HG02938 (cell line): ENCODE data around the gene HLA-DQA1.
"Not testable (repeated sequence)": the region's sequence is repeated elsewhere in the genome, so short reads cannot be mapped to it uniquely, and the experiment has no call there.

Experiments
- ATAC-seq: cut with Tn5 transposase; IDR thresholded peaks from one replicate; pipeline ENCODE4 v1.9.1; 2021; ENCODE audit warnings: mild to moderate bottlenecking, moderate library complexity; ENCODE audit not compliant: unreplicated experiment

The HLA-DQA1 gene

DNA sequence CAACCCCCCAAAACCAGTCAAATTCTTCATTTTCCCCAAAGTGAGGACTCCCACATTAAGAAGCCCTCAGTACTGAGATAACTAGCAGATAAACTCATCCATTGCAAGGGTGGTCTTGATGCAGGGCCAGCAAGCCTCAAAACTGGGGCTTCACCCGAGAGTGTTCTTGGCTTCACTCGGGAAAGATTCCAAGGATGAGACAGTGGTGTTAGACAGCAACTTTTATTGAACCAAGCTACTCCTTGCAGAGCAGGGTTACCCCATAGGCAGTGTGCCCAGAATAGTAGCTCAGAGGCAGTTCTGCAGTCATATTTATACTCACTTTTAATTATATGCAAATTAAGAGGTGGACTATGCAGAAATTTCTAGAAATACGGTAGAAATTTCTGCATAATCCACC is 15.8 kb upstream of the HLA-DQA1 start:
- no peak for ATAC-seq

DNA sequence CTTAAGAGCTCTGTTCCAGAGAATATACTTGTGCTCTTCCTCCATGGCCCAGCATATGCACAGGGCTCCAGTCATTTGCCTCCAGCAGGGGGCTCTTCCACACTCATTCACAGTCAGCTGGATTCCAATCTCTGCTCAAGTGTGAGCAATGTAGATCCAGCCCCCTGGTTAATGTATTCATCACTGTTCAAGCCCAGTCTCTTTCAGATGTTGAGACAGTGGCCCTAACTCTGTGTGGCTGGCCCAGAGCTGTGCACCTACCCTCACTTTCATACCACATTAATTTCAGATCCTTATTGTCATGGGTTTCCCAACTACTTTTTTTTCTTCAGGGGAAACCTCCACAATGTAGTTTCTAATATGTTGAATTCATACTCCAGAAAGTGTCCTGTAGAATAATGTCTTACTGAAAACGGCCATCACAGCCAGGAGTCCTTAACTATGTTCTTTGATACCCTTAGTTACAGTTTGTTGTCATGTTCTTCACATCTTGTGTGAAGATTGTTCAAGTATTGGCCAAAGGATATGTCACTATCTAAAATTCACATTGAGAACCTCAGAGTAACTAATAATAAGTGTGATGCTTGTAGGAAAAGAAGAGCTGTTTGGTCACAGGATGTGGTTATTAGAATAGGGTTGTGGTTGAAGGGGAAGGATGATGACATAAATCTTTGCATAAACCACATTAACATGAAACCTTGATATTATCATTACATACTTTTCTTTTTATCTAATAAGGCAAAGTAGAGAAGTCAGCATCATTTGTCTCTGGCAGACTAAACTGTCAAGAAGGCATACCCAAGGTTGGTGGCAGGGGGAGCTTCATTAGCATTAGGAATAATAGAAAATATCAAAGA is 14.4 kb upstream of the HLA-DQA1 start:
- peak; percentile 66 for ATAC-seq

DNA sequence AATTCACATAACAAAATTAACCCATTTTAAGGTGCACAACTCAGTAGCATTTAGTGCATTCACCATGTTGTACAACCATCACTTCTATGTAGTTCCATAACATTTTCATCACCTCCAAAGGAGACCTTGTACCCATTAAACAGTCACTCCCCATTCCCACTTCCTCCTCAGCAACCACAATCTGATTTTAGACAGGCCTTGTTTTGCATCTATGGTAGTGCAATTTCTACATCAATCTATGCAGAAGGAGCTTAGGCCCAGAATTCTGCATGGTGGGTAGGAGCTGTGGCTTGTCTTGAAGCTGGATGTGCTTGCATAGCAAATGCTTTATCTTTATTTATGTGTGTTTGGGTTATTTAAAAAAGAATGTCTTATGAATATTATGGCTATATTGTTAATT is 13.5 kb upstream of the HLA-DQA1 start:
- ATAC-seq, result no peak

DNA sequence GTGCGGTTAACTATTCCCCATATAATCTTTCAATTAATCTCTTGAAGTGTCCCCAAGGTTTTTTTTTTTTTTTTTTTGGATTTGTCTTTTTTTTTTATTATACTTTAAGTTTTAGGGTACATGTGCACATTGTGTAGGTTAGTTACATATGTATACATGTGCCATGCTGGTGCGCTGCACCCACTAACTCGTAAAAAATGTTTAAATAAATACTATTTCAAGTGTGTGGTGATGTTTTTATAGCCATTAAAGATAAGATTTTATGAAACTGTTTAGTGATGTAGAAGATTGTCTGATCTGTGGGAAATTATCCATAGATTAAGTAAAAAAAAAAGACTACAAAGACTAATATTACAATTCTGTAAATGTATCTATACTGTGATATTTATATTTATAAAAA is 12.6 kb upstream of the HLA-DQA1 start:
- ATAC-seq, result no peak

DNA sequence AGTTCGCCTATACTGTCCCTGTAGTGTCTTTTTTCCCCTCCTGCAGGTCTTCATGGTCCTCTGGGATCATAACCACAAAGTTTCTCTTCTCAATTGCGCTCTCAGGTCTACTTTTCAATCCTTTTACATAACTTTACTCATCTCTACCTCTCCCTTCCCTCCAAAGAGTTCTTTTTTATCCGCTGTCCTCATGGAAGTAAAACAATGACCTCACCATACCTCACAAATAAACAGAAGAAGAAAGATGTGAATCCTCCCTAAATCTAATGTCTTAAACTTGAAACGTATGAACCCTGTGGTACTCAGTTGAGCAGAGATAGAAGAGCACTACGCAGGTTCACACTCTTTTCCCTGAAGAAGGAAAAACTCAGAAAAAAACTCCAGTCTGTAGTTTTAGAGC is 12.1 kb upstream of the HLA-DQA1 start:
- ATAC-seq, result no peak

DNA sequence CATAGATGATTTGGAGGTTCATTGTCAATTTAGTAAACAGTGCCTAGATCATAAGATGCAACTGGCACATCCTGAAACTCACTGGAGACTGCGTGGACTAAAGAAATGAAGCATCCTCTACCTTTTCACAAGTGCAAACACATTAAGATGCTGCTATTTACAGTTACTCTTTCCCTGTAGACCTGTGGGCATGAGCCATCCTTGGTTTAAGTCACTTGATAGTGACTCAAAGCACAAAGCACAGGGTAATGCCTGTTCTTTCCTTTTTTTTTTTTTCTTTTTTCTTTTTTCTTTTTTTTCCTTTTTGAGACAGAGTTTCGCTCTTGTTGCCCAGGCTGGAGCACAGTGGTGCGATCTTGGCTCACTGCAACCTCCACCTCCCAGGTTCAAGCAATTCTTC is 10.0 kb upstream of the HLA-DQA1 start:
- no peak for ATAC-seq

DNA sequence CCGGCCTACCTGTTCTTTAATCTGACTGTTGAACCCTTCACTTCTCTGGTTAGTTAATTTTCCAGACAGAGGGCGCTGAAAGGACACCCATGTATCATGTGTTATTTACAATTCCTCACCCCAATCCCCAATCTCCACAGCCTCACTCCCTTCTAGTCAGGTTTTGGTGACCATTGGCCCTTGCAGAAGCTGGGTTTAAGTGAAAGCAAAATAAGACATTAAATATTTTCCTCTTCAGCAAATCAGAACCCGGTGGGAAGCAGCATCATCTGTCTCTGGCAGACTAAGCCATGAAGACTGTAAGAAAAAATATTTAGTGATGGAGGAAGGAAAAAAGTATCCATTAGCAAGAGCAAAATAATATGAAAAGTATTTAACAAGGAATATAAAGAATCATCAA is 9.4 kb upstream of the HLA-DQA1 start:
- ATAC-seq, result no peak

DNA sequence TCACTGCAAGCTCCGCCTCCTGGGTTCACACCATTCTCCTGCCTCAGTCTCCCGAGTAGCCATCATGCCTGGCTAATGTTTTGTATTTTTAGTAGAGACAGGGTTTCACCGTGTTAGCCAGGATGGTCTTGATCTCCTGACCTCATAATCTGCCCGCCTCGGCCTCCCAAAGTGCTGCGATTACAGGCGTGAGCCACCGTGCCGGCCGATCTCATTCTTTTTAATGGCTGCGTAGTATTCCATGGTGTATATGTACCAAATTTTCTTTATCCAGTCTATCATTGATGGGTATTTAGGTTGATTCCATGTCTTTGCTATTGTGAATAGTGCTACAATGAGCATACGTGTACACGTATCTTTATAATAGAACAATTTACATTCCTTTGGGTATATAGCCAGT is 7.4 kb upstream of the HLA-DQA1 start:
- ATAC-seq, result not testable (repeated sequence)

DNA sequence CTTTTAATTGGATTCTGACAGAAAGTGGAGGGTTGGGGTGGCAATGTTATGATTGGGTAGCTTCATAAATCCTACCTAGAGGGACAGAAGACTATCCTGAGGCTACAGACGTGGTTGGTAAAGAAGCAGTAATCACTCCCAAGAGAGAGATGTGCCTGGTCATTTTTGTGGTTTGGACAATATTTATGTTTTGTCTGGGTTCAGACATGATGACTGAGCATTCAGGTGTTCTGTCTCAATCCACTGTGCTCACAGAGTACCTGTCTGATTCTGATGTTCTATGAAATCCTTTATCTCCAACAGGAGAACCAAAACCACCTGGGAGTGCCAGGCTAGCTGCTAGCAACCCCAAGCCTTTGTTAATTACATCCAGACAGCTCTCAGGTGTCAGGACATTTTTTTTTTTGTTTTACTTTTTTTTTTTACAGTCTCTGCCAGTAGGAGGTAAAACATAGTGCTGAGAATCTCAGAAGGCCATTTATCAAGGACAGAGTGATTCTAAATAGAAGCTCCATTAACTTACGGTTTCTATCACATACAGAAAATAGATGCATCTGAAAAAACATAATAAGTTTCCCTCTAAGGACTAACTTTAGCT is 1.6 kb upstream of the HLA-DQA1 start:
- ATAC-seq, result no peak

DNA sequence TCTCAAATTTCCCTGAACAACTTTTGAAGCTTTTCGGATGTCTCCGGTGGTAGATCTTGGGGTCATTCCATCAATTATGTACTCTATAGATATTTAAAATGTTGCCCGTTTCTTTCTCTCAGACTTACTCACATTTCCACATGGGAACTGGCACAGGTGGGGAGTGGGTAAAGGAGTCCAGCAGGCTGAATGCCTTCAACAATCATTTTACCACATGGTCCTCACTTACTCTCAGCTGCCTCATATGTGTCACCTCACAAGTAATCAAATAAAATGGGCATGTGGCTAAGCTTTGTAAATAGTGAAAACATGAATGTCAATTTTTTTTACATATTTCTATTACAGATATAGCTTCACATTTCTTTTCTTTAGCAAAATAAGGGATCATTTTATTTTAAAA is 677 bp downstream of the HLA-DQA1 start:
- no peak for ATAC-seq

DNA sequence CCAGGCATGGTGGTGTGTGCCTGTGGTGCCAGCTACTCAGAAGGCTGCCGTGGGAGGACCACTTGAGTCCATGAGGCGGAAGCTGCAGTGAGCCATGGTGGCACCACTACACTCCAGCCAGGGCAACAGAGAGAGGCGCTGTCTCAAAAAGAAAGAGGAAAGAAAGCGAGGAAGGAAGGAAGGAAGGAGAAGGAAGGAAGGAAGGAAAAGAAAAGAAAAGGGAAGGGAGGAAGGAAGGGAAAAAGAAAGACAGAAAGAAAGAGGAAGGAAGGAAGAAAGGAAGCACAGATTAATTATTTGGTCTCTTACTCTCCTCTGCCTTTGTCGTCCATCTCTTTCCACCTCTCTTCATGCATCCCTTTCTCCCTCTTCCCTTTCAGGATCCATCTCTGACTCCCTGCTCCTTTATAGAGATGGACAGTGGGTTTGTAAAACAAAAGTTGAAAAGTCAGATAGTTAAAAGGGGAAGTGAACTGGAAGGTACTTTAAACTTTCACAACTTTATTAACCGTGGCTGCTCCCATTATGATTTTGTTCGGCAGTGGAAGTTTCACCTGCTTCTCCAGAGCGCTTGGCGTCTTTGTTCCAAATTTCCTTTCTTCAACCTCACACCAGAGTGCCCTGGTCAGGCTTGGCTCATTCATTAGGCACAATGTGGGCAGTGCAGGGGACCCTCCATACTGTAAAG is 1.5 kb downstream of the HLA-DQA1 start:
- no peak for ATAC-seq

DNA sequence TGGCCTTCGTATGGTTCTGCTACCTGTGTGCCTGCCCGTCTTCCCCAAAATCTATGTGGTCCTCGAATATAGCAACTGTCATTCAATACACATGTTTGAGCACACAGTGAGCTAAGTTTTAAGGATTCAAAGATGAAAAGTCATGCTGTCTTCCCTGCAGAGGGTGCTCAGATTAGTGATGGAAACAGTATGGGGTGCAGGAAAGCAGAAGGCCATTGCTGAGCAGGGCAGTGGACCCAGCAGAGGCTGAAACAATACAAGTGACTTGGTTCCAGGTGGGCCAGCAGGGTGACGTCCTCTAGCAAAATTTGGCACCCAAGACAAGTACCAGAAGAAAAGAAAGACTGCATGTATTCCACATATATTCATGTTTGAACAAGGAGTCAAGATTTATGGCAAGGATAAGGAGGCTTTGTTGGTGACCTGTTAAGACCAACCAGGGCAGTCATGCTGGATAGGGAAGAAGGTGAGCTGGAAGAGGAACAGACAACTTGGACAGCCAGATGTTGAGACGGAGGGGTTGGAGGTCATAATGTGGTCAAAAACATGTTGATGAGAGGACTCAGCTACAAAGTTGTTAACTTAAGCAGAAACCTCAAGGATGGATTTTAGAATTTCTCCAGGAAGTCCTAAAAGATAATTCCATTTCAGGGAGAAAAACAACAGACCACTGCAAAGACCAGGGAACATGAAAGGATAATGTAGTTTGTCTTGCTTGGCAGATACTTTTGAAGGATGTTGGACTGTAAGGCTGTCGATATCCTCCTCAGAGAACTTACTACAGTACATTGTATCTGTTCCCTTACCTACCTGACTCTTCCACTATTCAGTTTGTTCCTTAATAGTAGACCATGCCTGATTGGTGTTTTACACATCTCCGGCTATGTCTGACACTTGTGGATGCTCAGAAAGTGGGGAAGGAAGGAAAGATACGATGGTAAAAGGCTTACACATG is 2.5 kb downstream of the HLA-DQA1 start:
- no peak for ATAC-seq

DNA sequence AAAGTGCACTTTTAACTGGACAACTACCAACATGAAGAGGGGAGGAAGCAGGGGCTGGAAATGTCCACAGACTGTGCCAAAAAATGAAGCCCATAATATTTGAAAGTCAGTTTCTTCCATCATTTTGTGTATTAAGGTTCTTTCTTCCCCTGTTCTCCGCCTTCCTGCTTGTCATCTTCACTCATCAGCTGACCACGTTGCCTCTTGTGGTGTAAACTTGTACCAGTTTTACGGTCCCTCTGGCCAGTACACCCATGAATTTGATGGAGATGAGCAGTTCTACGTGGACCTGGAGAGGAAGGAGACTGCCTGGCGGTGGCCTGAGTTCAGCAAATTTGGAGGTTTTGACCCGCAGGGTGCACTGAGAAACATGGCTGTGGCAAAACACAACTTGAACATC is 3.9 kb downstream of the HLA-DQA1 start:
- ATAC-seq, result no peak

DNA sequence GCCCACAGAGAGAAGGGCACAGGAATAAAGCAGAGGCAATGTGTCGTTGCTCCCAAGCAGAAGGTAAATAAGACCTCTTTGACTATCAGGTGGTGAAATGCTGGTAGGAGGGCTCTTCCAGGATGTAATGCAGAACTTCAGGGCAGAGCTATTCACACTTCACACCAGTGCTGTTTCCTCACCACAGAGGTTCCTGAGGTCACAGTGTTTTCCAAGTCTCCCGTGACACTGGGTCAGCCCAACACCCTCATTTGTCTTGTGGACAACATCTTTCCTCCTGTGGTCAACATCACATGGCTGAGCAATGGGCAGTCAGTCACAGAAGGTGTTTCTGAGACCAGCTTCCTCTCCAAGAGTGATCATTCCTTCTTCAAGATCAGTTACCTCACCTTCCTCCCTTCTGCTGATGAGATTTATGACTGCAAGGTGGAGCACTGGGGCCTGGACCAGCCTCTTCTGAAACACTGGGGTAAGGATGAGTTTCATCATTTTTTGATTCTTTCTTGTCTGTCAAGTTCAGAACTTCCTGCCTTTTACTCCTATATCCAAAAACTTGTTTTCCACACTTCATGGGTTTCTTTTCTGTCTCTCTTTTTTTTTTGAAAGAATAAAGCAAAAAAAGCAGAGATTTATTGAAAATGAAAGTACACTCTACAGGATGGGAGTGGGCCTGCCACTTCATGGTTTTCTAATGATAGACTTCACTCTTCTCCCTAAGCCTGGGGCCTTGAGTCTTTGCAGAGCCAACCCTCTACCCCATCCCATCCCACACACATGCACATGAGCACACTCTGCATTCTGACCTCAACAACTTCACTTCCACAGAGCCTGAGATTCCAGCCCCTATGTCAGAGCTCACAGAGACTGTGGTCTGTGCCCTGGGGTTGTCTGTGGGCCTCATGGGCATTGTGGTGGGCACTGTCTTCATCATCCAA is 4.8 kb downstream of the HLA-DQA1 start:
- ATAC-seq, result not testable (repeated sequence)

DNA sequence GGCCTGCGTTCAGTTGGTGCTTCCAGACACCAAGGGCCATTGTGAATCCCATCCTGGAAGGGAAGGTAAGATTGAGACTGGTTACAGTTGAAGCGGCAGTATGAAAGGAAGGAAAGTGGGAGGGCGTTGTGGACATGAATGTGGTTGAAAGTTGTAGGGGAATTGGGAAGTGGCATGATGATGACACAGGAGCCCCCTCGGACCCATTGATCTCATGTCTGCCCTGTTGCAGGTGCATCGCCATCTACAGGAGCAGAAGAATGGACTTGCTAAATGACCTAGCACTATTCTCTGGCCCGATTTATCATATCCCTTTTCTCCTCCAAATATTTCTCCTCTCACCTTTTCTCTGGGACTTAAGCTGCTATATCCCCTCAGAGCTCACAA is 5.5 kb downstream of the HLA-DQA1 start:
- no peak for ATAC-seq

DNA sequence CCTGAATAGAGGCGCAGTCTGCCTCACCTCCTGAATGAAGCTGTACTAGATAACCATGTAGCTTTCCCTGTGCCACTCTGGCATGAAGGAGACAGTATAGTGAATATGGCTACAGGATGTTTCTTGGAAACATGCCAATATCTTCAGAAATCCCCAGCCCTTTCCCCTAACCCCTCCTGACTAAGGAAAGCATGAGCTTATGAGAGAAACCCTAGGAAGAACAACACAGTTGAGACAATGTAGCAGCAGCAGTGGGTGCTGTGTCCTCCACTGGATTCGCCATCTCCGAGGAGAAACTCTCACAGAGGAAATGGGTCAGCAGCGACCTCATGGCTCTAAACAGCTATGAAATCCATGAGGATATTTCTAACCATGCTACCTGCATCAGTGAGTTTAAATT is 6.7 kb downstream of the HLA-DQA1 start:
- no peak for ATAC-seq

DNA sequence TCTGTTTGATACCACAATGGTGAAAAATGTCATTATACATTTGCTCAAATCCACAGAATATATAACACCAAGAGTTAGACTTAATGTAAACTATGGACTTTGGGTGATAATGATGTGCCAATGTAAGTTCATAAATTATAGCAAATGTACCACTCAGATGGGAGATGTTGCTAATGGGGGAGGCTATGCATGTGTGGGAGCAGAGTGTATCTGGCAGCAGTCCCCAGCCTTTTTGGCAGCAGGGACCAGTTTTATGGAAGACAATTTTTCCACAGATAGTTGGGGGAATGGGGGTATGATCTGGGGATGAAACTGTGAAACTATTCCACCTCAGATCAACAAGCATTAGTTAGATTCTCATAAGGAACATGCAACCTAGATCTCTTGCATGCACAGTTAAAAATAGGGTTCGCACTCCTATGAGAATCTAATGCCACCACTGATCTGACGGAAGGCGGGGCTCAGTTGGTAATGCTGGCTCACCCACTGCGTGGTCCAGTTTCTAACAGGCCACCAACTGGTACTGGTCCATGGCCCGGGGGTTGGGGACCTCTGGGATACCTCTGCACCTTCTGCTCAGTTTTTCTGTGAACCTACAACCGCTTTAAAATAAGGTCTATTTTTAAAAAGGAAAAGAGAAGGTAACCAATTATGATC is 8.0 kb downstream of the HLA-DQA1 start:
- ATAC-seq, result no peak

DNA sequence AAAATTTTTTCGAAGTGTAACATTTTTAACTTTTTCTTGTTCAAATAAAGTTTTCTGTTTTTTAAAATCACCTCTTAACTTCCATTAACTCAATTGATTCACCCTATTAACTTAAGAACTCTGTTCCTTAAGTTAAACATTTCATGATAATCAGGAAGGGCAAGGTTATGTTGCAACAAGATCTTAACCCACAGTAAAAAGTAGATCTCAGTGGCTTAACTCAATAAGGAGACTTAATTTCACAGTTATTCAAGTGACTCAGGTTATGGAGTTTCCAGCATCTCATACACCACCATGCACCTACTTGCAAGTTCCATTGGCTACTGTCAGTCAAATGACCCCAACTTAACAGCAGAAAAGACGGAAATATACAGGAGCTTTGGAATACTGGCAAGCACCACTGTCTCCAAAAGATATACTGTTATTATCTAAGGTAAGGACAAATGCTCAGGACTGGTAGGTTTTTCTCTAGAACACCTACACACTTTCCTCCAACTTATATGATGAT is 18.1 kb downstream of the HLA-DQA1 start:
- no peak for ATAC-seq

DNA sequence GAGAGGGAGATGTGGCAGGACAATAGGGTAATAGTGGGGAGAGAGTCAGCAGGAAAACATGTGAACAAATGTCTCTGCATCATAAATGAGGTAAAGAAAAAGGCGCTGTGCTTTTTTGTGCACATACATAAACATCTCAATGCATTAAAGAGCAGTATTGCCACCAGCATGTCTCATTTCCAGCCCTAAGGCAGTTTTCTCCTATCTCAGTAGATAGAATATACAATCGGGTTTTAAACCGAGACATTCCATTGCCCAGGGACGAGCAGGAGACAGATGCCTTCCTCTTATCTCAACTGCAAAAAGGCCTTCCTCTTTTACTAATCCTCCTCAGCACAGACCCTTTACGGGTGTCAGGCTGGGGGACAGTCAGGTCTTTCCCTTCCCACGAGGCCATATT is 20.1 kb downstream of the HLA-DQA1 start:
- ATAC-seq, result not testable (repeated sequence)
